BLaER1 (cell line): Measurements from ENCODE around the gene KLF16.

Source experiments
- H3K27ac ChIP-seq: shearing (Covaris generic); formaldehyde crosslinking; 2 replicates; pipeline ENCODE4 v1.8.1; 2022
- H3K27me3 ChIP-seq: shearing (Covaris generic); formaldehyde crosslinking; 2 replicates; pipeline ENCODE4 v1.8.1; 2022
- H3K36me3 ChIP-seq: shearing (Covaris generic); formaldehyde crosslinking; 2 replicates; pipeline ENCODE4 v1.8.1; 2022
- H3K4me1 ChIP-seq: shearing (Covaris generic); formaldehyde crosslinking; 2 replicates; pipeline ENCODE4 v1.8.1; 2022
- H3K4me2 ChIP-seq: shearing (Covaris generic); formaldehyde crosslinking; 2 replicates; pipeline ENCODE4 v1.8.1; 2022
- H3K4me3 ChIP-seq: shearing (Covaris generic); formaldehyde crosslinking; 2 replicates; pipeline ENCODE4 v1.8.1; 2022
- H3K9ac ChIP-seq: shearing (Covaris generic); formaldehyde crosslinking; 2 replicates; pipeline ENCODE4 v1.8.1; 2022
- H3K9me3 ChIP-seq: shearing (Covaris generic); formaldehyde crosslinking; 2 replicates; pipeline ENCODE4 v1.8.1; 2022
- H4K20me1 ChIP-seq: shearing (Covaris generic); formaldehyde crosslinking; 2 replicates; pipeline ENCODE4 v1.8.1; 2022
- Cebpa-rat ChIP-seq: shearing (Covaris generic); IDR thresholded peaks from 2 replicates; pipeline ENCODE4 v1.8.1; 2022

The KLF16 gene

DNA sequence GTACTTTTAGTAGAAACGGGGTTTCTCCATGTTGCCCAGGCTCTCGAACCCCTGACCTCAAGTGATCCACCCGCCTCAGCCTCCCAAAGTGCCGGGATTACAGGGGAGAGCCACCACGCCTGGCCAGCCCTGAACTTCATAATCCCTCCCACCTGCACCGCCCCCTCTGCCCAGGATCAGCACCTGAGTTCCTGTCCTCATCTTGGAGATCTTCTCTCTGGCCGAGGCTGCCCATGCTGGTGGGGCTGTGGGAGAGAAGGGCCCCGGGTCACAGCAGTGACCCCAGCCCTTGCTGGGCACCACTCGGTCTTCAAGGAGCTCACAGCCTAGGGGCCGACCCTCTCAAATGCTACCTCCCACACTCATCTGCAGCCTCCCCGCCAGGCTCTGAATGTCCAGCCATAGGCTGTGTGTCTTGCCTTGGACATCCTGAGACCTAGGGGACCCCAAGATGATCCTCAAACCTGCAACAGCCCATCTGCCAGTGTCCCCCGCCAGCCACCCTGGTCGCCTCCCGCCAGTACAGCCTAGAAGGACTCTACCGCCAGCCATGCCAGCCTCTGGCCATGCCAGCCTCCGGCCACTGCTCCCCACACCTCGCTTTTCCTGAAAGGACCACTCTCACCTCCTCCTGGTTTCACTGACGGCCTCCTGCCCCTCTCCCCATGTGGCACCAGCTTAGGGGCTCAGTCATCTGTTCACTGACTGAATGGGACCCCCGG lies 52.8 kb downstream of the KLF16 start:
- H3K4me1 ChIP-seq: peaks cover 58% of the 10 kb centered on the region
- no peaks in the 10 kb centered on the region for H3K9me3 ChIP-seq
- peak overlapping the region; percentile 91 for H3K4me2 ChIP-seq
- H3K4me3 ChIP-seq: no peak overlapping the region; the same call in 1 of the 2 replicates
- H4K20me1 ChIP-seq: peaks cover 26% of the 10 kb centered on the region
- H3K36me3 ChIP-seq: peaks cover 40% of the 10 kb centered on the region
- H3K9ac ChIP-seq: no peak overlapping the region
- 0 out of 2 replicates have a peak overlapping the region, but pooled peaks have one; percentile 73 for H3K27ac ChIP-seq
- TF ChIP-seq Cebpa-rat: no peak
- no peaks in the 10 kb centered on the region for H3K27me3 ChIP-seq

DNA sequence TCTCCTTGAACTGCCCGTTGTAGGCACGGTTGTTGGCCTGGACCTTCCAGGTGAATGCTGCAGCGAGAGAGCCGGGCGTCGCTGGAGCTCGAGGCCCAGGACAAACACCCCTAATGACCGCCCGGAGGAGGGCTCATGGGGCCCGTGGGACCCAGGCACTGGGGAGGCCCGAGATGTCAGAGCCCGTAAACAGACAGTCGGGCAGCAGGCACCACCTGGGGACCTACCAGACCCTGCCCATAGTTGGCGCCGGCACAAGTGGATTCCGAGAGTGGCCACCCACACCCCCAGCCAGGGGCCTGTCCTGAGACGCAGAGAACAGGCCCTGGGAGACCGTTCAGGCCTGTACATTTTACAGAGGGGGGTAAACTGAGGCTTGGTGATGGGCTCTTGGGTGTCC lies 53.7 kb downstream of the KLF16 start:
- Histone ChIP-seq H3K27ac (no peak overlapping the region), H4K20me1 (peaks cover 18% of the 10 kb centered on the region), H3K27me3 (no peaks in the 10 kb centered on the region), H3K9me3 (no peaks in the 10 kb centered on the region), H3K36me3 (peaks cover 40% of the 10 kb centered on the region), H3K4me1 (peaks cover 50% of the 10 kb centered on the region), H3K4me3 (no peak overlapping the region), H3K4me2 (peak overlapping the region; percentile 91), H3K9ac (no peak overlapping the region)
- no peak for TF ChIP-seq Cebpa-rat

DNA sequence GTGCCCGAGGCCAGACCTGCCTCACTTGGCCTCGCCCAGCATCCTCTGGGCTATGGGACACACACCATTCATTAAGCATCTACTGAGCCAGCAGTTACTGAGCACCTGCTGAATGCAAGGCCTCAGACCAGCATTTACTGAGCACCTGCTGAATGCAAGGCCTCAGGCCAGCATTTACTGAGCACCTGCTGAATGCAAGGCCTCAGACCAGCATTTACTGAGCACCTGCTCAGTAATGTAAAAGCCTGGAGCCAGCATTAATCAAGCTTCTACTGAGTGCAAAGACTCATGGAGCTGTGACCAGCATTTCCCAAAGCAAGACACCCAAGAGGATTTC lies 55.0 kb downstream of the KLF16 start:
- no peaks in the 10 kb centered on the region for H3K27me3 ChIP-seq
- TF ChIP-seq Cebpa-rat: no peak
- H3K36me3 ChIP-seq: peaks cover 48% of the 10 kb centered on the region
- H3K4me2 ChIP-seq: no peak overlapping the region
- H3K9ac ChIP-seq: no peak overlapping the region
- peaks cover 37% of the 10 kb centered on the region for H3K4me1 ChIP-seq
- no peak overlapping the region for H3K27ac ChIP-seq
- no peaks in the 10 kb centered on the region for H3K9me3 ChIP-seq
- peaks cover 5% of the 10 kb centered on the region for H4K20me1 ChIP-seq
- no peak overlapping the region for H3K4me3 ChIP-seq

DNA sequence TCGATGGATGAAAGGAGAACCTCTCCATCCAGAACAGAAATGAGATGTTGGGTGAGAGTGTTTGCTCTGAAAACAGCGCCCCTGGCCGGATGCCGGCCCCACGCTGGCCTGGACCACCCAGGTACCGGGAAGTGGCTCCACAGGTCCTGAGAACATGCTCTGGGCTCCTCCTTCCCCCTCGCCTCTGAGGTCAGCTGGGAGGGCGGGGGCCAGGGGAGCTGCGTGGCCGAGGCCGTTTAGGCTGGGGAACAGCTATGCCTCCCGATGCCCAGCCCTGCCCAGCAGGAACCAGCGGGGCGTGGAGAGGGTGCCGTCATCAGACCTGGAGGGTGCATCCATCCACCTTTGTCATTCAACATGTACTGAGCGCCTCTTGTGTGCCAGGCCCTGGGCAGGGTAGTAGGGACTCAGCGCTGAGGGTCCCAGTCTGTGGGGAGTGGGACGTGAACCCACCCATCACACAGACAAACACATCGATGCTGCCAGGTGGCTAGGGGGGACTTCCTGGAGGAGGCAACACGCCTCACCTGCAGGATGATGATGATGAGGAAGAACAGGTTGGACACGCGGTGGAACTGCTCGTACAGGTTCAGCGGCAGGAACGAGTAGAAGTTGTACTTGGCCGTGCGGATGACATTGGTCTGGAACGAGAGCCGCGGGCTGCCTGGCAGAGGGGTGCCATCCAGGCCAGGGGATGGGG lies 55.5 kb downstream of the KLF16 start:
- no peak overlapping the region for H3K9ac ChIP-seq
- peaks cover 32% of the 10 kb centered on the region for H3K4me1 ChIP-seq
- no peaks in the 10 kb centered on the region for H3K27me3 ChIP-seq
- no peak overlapping the region for H3K4me3 ChIP-seq
- H4K20me1 ChIP-seq: no peaks in the 10 kb centered on the region; the same call in 1 of the 2 replicates
- H3K27ac ChIP-seq: no peak overlapping the region
- H3K4me2 ChIP-seq: no peak overlapping the region
- H3K36me3 ChIP-seq: peaks cover 53% of the 10 kb centered on the region
- no peaks in the 10 kb centered on the region for H3K9me3 ChIP-seq
- no peak for TF ChIP-seq Cebpa-rat

DNA sequence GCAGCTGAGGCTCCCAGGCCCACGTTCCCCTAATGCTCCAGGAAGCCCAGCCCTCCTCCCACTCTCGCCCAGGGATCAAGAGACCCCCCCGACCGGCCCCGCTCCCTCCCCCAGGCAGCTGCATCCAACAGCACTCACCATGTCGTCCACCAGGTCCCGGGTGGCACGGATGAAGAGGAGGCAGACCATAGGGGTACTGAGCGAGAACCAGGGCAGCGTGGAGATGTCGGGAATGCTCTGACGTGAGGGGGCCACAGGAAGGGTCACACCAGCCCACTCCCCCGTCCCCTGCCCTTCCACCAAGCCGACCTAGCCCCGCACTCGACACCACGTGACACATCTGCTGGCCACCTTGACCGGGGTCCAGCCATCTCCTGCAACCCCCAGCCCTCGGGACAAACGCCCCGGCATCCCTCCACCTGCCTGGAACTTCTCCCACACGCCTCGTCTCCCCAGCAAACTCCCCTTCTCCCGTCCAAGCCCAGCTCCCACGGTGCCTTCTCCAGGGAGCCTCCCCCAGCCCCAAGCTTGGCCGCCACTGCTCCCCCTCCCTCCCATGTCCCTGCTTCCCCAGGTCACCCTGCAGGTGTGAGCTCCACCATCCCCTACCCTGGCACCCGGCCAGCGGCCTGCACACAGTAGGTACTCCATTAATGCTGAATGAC lies 56.2 kb downstream of the KLF16 start:
- no peaks in the 10 kb centered on the region for H3K27me3 ChIP-seq
- H3K9me3 ChIP-seq: no peaks in the 10 kb centered on the region
- H3K9ac ChIP-seq: no peak overlapping the region
- H3K4me3 ChIP-seq: no peak overlapping the region
- peaks cover 58% of the 10 kb centered on the region for H3K36me3 ChIP-seq
- no peak for TF ChIP-seq Cebpa-rat
- no peak overlapping the region for H3K27ac ChIP-seq
- no peak overlapping the region for H3K4me2 ChIP-seq
- H3K4me1 ChIP-seq: peaks cover 30% of the 10 kb centered on the region
- no peaks in the 10 kb centered on the region for H4K20me1 ChIP-seq

DNA sequence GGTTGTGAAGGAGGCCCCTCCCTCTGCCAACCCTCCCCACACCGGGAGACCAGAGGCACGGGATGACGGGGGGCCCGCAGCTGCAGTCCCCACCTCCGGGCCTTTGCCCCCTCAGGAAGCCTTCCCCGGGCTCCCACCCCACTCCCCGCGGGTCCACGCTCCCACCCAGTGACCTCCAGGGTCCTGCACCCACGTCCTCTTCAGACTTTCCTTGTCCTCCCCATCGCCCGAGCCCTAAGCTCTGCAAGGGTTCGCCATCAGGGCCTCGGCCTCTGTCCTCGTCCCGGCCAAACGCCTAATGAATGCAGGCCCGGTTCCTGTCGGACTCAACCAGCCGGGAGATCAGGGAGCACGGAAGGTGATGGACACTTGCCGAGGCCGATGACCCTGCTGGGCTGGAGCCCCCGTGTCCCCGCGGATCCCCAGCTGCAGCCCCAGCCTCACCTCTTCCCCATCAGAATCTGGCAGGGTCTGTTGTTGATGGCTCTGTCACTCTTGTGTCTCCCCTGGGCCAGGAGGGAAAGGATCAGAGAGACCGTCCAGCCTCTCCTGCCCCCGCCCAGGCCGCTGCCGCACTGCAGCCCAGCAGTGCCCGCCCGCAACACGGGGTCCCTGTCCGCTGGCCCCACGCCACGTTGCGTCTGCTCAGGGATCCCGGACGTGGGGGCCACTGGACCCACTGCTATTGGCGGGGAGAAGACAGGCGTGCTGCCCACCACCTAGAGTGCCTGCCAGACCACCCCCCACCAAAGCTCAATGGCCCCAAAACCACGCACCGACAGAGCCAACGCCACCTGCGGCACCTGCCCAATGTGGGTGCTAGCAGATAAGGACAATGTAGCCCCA lies 57.0 kb downstream of the KLF16 start:
- Histone ChIP-seq H3K9me3 (no peaks in the 10 kb centered on the region), H3K36me3 (peaks cover 62% of the 10 kb centered on the region), H4K20me1 (no peaks in the 10 kb centered on the region), H3K27ac (no peak overlapping the region), H3K4me3 (no peak overlapping the region), H3K4me1 (peaks cover 24% of the 10 kb centered on the region), H3K27me3 (no peaks in the 10 kb centered on the region), H3K9ac (no peak overlapping the region), H3K4me2 (no peak overlapping the region)
- TF ChIP-seq Cebpa-rat: no peak

DNA sequence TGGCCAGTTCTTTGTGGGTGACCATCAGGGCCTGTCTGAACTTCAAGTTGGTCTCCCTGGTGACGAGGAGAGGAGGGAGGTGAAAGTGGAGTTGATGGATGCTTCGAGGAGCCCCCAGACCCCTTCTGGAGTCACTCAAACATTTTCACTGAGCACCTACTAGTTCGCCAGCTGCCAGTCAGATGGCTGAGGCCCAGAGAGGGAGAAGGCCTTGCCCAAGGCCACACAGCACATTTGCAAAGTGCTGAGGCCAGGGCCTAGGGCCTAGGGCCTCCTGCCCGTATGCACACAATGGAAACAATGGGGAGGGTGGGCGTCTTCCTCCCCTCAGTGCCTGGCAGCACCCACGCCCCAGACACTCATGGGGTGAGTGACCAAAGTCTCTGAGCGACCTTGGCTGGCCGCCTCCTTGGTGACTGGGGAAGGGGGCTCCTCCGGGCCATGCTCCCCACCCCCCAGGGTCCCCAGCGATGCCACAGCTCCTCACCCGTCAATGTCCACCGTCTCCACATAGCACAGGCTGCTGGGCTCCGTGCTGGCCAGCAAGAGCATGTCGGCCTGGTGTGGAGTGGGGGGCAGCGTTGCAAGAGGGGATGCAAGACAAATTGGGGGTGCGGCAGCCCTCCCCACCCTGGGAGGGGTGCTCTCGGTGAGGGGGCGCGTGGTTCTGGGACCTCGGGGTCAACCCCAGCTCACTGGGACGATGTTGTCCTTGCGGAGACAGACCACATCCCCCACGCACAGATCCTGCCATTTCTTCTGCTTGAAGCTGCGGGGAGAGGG lies 57.8 kb downstream of the KLF16 start:
- Histone ChIP-seq H3K9ac (no peak overlapping the region), H3K27me3 (no peaks in the 10 kb centered on the region), H3K4me1 (peaks cover 16% of the 10 kb centered on the region), H3K36me3 (peaks cover 66% of the 10 kb centered on the region), H4K20me1 (no peaks in the 10 kb centered on the region), H3K27ac (no peak overlapping the region), H3K4me3 (no peak overlapping the region), H3K4me2 (no peak overlapping the region), H3K9me3 (no peaks in the 10 kb centered on the region)
- no peak for TF ChIP-seq Cebpa-rat

DNA sequence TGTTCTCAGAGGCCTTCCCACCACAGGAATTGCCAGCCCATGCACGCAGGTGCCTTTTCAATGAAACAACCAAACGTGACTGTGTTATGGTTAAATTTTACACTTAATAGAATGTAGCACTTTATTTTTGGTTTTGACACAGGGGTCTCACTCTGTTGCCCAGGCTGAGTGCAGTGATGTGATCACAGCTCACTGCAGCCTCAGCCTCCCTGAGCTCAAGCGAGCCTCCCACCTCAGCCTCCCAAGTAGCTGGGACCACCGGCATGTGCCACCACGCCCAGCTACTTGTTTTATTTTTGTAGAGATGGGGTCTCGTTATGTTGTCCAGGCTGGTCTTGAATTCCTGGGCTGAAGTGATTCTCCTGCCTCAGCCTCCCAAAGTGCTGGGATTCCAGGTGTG lies 58.5 kb downstream of the KLF16 start:
- H3K9ac ChIP-seq: no peak overlapping the region
- peaks cover 74% of the 10 kb centered on the region for H3K36me3 ChIP-seq
- no peaks in the 10 kb centered on the region for H3K27me3 ChIP-seq
- no peak overlapping the region for H3K27ac ChIP-seq
- H3K4me1 ChIP-seq: peaks cover 9% of the 10 kb centered on the region
- TF ChIP-seq Cebpa-rat: no peak
- no peaks in the 10 kb centered on the region for H3K9me3 ChIP-seq
- H3K4me3 ChIP-seq: no peak overlapping the region
- H4K20me1 ChIP-seq: no peaks in the 10 kb centered on the region
- no peak overlapping the region for H3K4me2 ChIP-seq
